C4-2B (cell line): Measurements from ENCODE around the gene PLA2G3.

Experiments used
- CTCF ChIP-seq: fragments of 450-650 bp; conservative IDR thresholded peaks from 2 replicates; pipeline ENCODE4 v1.5.1; 2017; ENCODE audit warnings: mild to moderate bottlenecking
- ZFX ChIP-seq: fragments of 450-650 bp; IDR thresholded peaks from 2 replicates; pipeline ENCODE4 v1.6.1; 2017

- TF ChIP-seq CTCF, result no peak
- TF ChIP-seq ZFX, result peak; percentile 48; the same call in 1 of the 2 replicates
Observed at GRCh38 chr22:31179345-31179744, 39.0 kb upstream of the PLA2G3 start.
